ENCODE results near the gene PBX3.

PBX3 gene

GRCh38 chr9:125854553-125855275, 107.5 kb downstream of the PBX3 start:
- peak overlapping the region; percentile 83 for H3K27ac ChIP-seq

GRCh38 chr9:125856331-125856730, 109.2 kb downstream of the PBX3 start:
- H3K27me3 ChIP-seq (ENCODE audit: control insufficient read depth, insufficient read depth, low read length): no peaks in the 10 kb centered on the region
- peak overlapping the region; percentile 65 for H3K27ac ChIP-seq
- no peak for TF ChIP-seq CTCF (IDR thresholded peaks at IDR 0.05)
- no peak overlapping the region for H3K9ac ChIP-seq
- no peak overlapping the region for H3K4me3 ChIP-seq (ENCODE audit: low read depth, low read length)
- H3K4me2 ChIP-seq (ENCODE audit: low read length): peak overlapping the region; percentile 5
- no peaks in the 10 kb centered on the region for H3K36me3 ChIP-seq (ENCODE audit: control insufficient read depth, insufficient read depth, low read length)
- H3K9me3 ChIP-seq (ENCODE audit: control insufficient read depth, low read length): no peaks in the 10 kb centered on the region
- H3K4me1 ChIP-seq: peaks cover 6% of the 10 kb centered on the region
- peaks cover 23% of the 10 kb centered on the region for H3K79me2 ChIP-seq
- H2AFZ ChIP-seq: no peak overlapping the region

More at GRCh38 chr9:125854553-125855275, 107.5 kb downstream of the PBX3 start:
- H3K9me3 ChIP-seq (ENCODE audit: control insufficient read depth, low read length): no peaks in the 10 kb centered on the region
- no peaks in the 10 kb centered on the region for H3K36me3 ChIP-seq (ENCODE audit: control insufficient read depth, insufficient read depth, low read length)
- H3K27me3 ChIP-seq (ENCODE audit: control insufficient read depth, insufficient read depth, low read length): no peaks in the 10 kb centered on the region
- peak overlapping the region; percentile 42 for H3K4me2 ChIP-seq (ENCODE audit: low read length)
- H3K79me2 ChIP-seq: peaks cover 21% of the 10 kb centered on the region
- TF ChIP-seq CTCF (IDR thresholded peaks at IDR 0.05): no peak
- no peak overlapping the region for H2AFZ ChIP-seq
- H3K9ac ChIP-seq: no peak overlapping the region
- H3K4me1 ChIP-seq: peaks cover 12% of the 10 kb centered on the region
- H3K4me3 ChIP-seq (ENCODE audit: low read depth, low read length): peak overlapping the region; percentile 29

- Histone ChIP-seq H3K27ac (no peak overlapping the region), H3K4me3 (ENCODE audit: low read depth, low read length) (no peak overlapping the region), H3K4me1 (peaks cover 2% of the 10 kb centered on the region), H3K36me3 (ENCODE audit: control insufficient read depth, insufficient read depth, low read length) (no peaks in the 10 kb centered on the region), H3K9me3 (ENCODE audit: control insufficient read depth, low read length) (no peaks in the 10 kb centered on the region), H3K27me3 (ENCODE audit: control insufficient read depth, insufficient read depth, low read length) (no peaks in the 10 kb centered on the region), H2AFZ (no peak overlapping the region), H3K4me2 (ENCODE audit: low read length) (no peak overlapping the region), H3K9ac (no peak overlapping the region), H3K79me2 (peaks cover 42% of the 10 kb centered on the region)
- TF ChIP-seq CTCF (IDR thresholded peaks at IDR 0.05): no peak
Measured at GRCh38 chr9:125861405-125862058, 114.4 kb downstream of the PBX3 start.

- peaks cover 32% of the 10 kb centered on the region for H3K79me2 ChIP-seq
- H3K27ac ChIP-seq: no peak overlapping the region
- no peaks in the 10 kb centered on the region for H3K27me3 ChIP-seq (ENCODE audit: control insufficient read depth, insufficient read depth, low read length)
- H2AFZ ChIP-seq: no peak overlapping the region
- H3K9me3 ChIP-seq (ENCODE audit: control insufficient read depth, low read length): no peaks in the 10 kb centered on the region
- no peaks in the 10 kb centered on the region for H3K36me3 ChIP-seq (ENCODE audit: control insufficient read depth, insufficient read depth, low read length)
- peaks cover 5% of the 10 kb centered on the region for H3K4me1 ChIP-seq
- H3K9ac ChIP-seq: no peak overlapping the region
- H3K4me3 ChIP-seq (ENCODE audit: low read depth, low read length): no peak overlapping the region
- TF ChIP-seq CTCF (IDR thresholded peaks at IDR 0.05): no peak
- H3K4me2 ChIP-seq (ENCODE audit: low read length): no peak overlapping the region
Measured at GRCh38 chr9:125863923-125864322, 116.8 kb downstream of the PBX3 start.

Measured in parathyroid adenoma (tissue), 2 donors.